ENCODE data around the gene SLC25A17. TPM values are rescaled to one million over a fixed set of nuclear protein-coding genes. Genes with fewer than 3 reads are reported as not detected.
"Not testable (repeated sequence)": the region's sequence is repeated elsewhere in the genome, so short reads cannot be mapped to it uniquely, and the experiment has no call there.

SLC25A17 gene
- total RNA-seq, 2 donors from 2014 or later, result 11.7 to 13.4 TPM

- DNase-seq (ENCODE audit: low spot score); intact Hi-C loops (cut with DNase I): not testable (repeated sequence)
Measured at GRCh38 chr22:40826292-40826691, 7.1 kb upstream of the SLC25A17 start.

- DNase-seq (ENCODE audit: low spot score), result no peak
- intact Hi-C loops (cut with DNase I), result no loop called here
Measured at GRCh38 chr22:40823426-40823825, 4.3 kb upstream of the SLC25A17 start.

GRCh38 chr22:40819599-40820140, 524 bp upstream of the SLC25A17 start:
- intact Hi-C loops (cut with DNase I), result no loop called here

GRCh38 chr22:40818192-40818746, 877 bp downstream of the SLC25A17 start:
- no peak for DNase-seq (ENCODE audit: low spot score)
- intact Hi-C loops (cut with DNase I), result no loop called here

More at GRCh38 chr22:40819599-40820140, 524 bp upstream of the SLC25A17 start:
- DNase-seq (ENCODE audit: low spot score), result no peak

GRCh38 chr22:40817737-40818136, 1.4 kb downstream of the SLC25A17 start:
- intact Hi-C loops (cut with DNase I), result no loop called here

GRCh38 chr22:40813912-40814315, 5.2 kb downstream of the SLC25A17 start:
- DNase-seq (ENCODE audit: low spot score), result no peak
- intact Hi-C loops (cut with DNase I), result no loop called here

More at GRCh38 chr22:40817737-40818136, 1.4 kb downstream of the SLC25A17 start:
- DNase-seq (ENCODE audit: low spot score), result no peak

- no peak for DNase-seq (ENCODE audit: low spot score)
- intact Hi-C loops (cut with DNase I), result no loop called here
Measured at GRCh38 chr22:40808018-40808841, 10.9 kb downstream of the SLC25A17 start.

GRCh38 chr22:40806711-40807110, 12.4 kb downstream of the SLC25A17 start:
- intact Hi-C loops (cut with DNase I), result no loop called here
- DNase-seq (ENCODE audit: low spot score), result no peak

GRCh38 chr22:40805699-40806203, 13.4 kb downstream of the SLC25A17 start:
- no peak for DNase-seq (ENCODE audit: low spot score)
- intact Hi-C loops (cut with DNase I), result no loop called here

- no peak for DNase-seq (ENCODE audit: low spot score)
- intact Hi-C loops (cut with DNase I), result no loop called here
Measured at GRCh38 chr22:40805239-40805638, 13.9 kb downstream of the SLC25A17 start.

GRCh38 chr22:40803321-40803720, 15.8 kb downstream of the SLC25A17 start:
- intact Hi-C loops (cut with DNase I), result loop anchor here in 1 of 2 donors (5.0 kb wide), 1 partner anchor 136 kb away; no protein-coding TSS in a partner anchor
- no peak for DNase-seq (ENCODE audit: low spot score)

GRCh38 chr22:40799008-40799407, 20.1 kb downstream of the SLC25A17 start:
- intact Hi-C loops (cut with DNase I), result no loop called here
- DNase-seq (ENCODE audit: low spot score), result no peak

- intact Hi-C loops (cut with DNase I), result no loop called here
- DNase-seq (ENCODE audit: low spot score), result no peak
Measured at GRCh38 chr22:40797427-40797826, 21.7 kb downstream of the SLC25A17 start.

GRCh38 chr22:40792451-40792850, 26.7 kb downstream of the SLC25A17 start:
- intact Hi-C loops (cut with DNase I), result no loop called here
- DNase-seq (ENCODE audit: low spot score), result no peak

- intact Hi-C loops (cut with DNase I), result no loop called here
- no peak for DNase-seq (ENCODE audit: low spot score)
Measured at GRCh38 chr22:40791241-40791640, 27.9 kb downstream of the SLC25A17 start.

GRCh38 chr22:40789131-40789530, 30.0 kb downstream of the SLC25A17 start:
- intact Hi-C loops (cut with DNase I), result no loop called here
- DNase-seq (ENCODE audit: low spot score), result no peak

- DNase-seq (ENCODE audit: low spot score), result no peak
- intact Hi-C loops (cut with DNase I), result no loop called here
Measured at GRCh38 chr22:40782521-40782920, 36.6 kb downstream of the SLC25A17 start.

- DNase-seq (ENCODE audit: low spot score), result not testable (repeated sequence)
Measured at GRCh38 chr22:40781749-40782148, 37.4 kb downstream of the SLC25A17 start.

GRCh38 chr22:40769761-40770160, 49.4 kb downstream of the SLC25A17 start:
- no peak for DNase-seq (ENCODE audit: low spot score)
- intact Hi-C loops (cut with DNase I), result no loop called here

More at GRCh38 chr22:40781749-40782148, 37.4 kb downstream of the SLC25A17 start:
- intact Hi-C loops (cut with DNase I), result not testable (repeated sequence)

- no peak for DNase-seq (ENCODE audit: low spot score)
Measured at GRCh38 chr22:40768206-40768605, 50.9 kb downstream of the SLC25A17 start.

More at GRCh38 chr22:40768206-40768605, 50.9 kb downstream of the SLC25A17 start:
- intact Hi-C loops (cut with DNase I), result no loop called here
